K562 (cell line): ENCODE measurements around the gene SSH3. TPM values are rescaled to one million over a fixed set of nuclear protein-coding genes. Genes with fewer than 3 reads are reported as not detected.

ENCODE experiments used
- C11orf30 ChIP-seq: fragments of 450-650 bp; IDR thresholded peaks from 2 replicates; pipeline ENCODE4 v1.6.1; 2016; ENCODE audit warnings: low read depth, mild to moderate bottlenecking
- DACH1 ChIP-seq: fragments of 450-650 bp; IDR thresholded peaks from 2 replicates; pipeline ENCODE4 v1.6.1; 2018; ENCODE audit not compliant: partially characterized antibody
- GABPB1 ChIP-seq: sonication (generic); formaldehyde crosslinking; IDR thresholded peaks from 2 replicates; pipeline ENCODE4 v1.8.0; 2022; ENCODE audit warnings: mild to moderate bottlenecking, missing genetic modification reagents
- HNRNPLL ChIP-seq: fragments of 200-400 bp; formaldehyde crosslinking; IDR thresholded peaks from 2 replicates; pipeline ENCODE4 v1.6.1; 2017; ENCODE audit warnings: low read length, low read depth, mild to moderate bottlenecking; ENCODE audit not compliant: poor library complexity, severe bottlenecking
- JUN ChIP-seq, 2 experiments: sonication (generic) in 1 of 2; formaldehyde crosslinking in 1 of 2; IDR thresholded peaks; 2 replicates each; pipeline versions ENCODE4 v1.6.1 to v1.8.0; 2012 to 2022; ENCODE audit warnings: borderline replicate concordance in 2 of 2, mild to moderate bottlenecking in 2 of 2, improper control_type of control experiment in 1 of 2, low read depth in 1 of 2, low read length in 1 of 2, missing genetic modification reagents in 1 of 2
- KAT7 ChIP-seq: sonication (generic); formaldehyde crosslinking; IDR thresholded peaks from 2 replicates; pipeline ENCODE4 v1.8.0; 2022; ENCODE audit warnings: missing genetic modification reagents, mild to moderate bottlenecking, borderline replicate concordance
- MXI1 ChIP-seq: IDR thresholded peaks from 2 replicates; pipeline ENCODE4 v1.6.1; 2011; ENCODE audit warnings: low read depth, mild to moderate bottlenecking, improper control_type of control experiment, low read length
- SMC3 ChIP-seq: conservative IDR thresholded peaks from 2 replicates; pipeline ENCODE4 v1.6.1; 2011; ENCODE audit warnings: low read depth, low read length, improper control_type of control experiment; ENCODE audit not compliant: insufficient read depth
- STAT5B ChIP-seq: fragments of 250-450 bp; sonication (Bioruptor Pico); IDR thresholded peaks from 2 replicates; pipeline ENCODE4 v1.8.0; 2021; ENCODE audit warnings: mild to moderate bottlenecking, inconsistent platforms
- ZNF165 ChIP-seq: fragments of 250-450 bp; sonication (Bioruptor Pico); IDR thresholded peaks from 2 replicates; pipeline ENCODE4 v1.4.0; 2020; ENCODE audit warnings: borderline replicate concordance
- ZNF197 ChIP-seq: fragments of 200-800 bp; sonication (Bioruptor generic); IDR thresholded peaks from 2 replicates; pipeline ENCODE4 v1.6.1; 2016; ENCODE audit warnings: low read depth, missing genetic modification characterization, missing compliant biosample characterization
- ZNF224 ChIP-seq: sonication (generic); formaldehyde crosslinking; IDR thresholded peaks from 2 replicates; pipeline ENCODE4 v1.8.0; 2022; ENCODE audit warnings: mild to moderate bottlenecking, missing genetic modification reagents
- ZNF696 ChIP-seq: fragments of 250-450 bp; sonication (Bioruptor Pico); conservative IDR thresholded peaks from 2 replicates; pipeline ENCODE4 v1.4.0; 2020; ENCODE audit warnings: mild to moderate bottlenecking, moderate library complexity
- polyA plus RNA-seq, 8 experiments: library from polyadenylated mRNA; depleted of rRNA in 4 of 8; stranded (reverse) in 5 of 8; unstranded in 3 of 8; fragments of >200 nt; fragmentation: Nextera tagmentation in 2 of 8; fragmentation: Illumina TruSeq in 1 of 8; extraction: Ambion mirVana in 2 of 8; extraction: Trizol in 1 of 8; gene quantifications; 2 replicates each; pipeline versions ENCODE4 v1.2.1 to v1.2.3, GENCODE V29; 2011 to 2014; ENCODE audit warnings: inconsistent platforms in 1 of 8, missing spikeins in 1 of 8
- total RNA-seq, 7 experiments: library from RNA; depleted of rRNA in 6 of 7; stranded (reverse); fragments of >200 nt in 6 of 7; fragmentation: Illumina TruSeq in 2 of 7; extraction: Trizol in 2 of 7; gene quantifications; 2 replicates each; pipeline versions ENCODE4 v1.2.1 to v1.2.3, GENCODE V29; 2011 to 2021; ENCODE audit warnings: low replicate concordance in 1 of 7
- TF ChIP-seq, protein P1 (sequence below): sonication (generic); formaldehyde crosslinking; IDR thresholded peaks from 2 replicates; pipeline ENCODE4 v1.8.0; 2022; ENCODE audit warnings: mild to moderate bottlenecking, low read depth, missing genetic modification reagents
- TF ChIP-seq, protein P2 (sequence below): sonication (generic); formaldehyde crosslinking; IDR thresholded peaks from 2 replicates; pipeline ENCODE4 v1.8.1; 2023; ENCODE audit warnings: mild to moderate bottlenecking, missing genetic modification reagents
- TF ChIP-seq, protein P3 (sequence below), 2 experiments: fragments of 450-650 bp; conservative IDR thresholded peaks; 2 replicates each; pipeline ENCODE4 v1.6.1; 2017; ENCODE audit warnings: mild to moderate bottlenecking in 2 of 2, moderate library complexity in 2 of 2
- TF ChIP-seq, protein P4 (sequence below): fragments of 450-650 bp; formaldehyde crosslinking; IDR thresholded peaks from 2 replicates; pipeline ENCODE4 v1.4.0; 2022; ENCODE audit warnings: missing genetic modification characterization
- TF ChIP-seq, protein P5 (sequence below): IDR thresholded peaks from 2 replicates; pipeline ENCODE4 v1.6.1; 2016; ENCODE audit warnings: missing genetic modification characterization, missing compliant biosample characterization

SSH3 gene
- total and polyA plus RNA-seq, 9 of the 15 experiments (the other 6 are each of a cell fraction or from before 2014, with no cell fraction given), result 0.07 to 1.0 (median 0.24) TPM; not detected in 3

DNA sequence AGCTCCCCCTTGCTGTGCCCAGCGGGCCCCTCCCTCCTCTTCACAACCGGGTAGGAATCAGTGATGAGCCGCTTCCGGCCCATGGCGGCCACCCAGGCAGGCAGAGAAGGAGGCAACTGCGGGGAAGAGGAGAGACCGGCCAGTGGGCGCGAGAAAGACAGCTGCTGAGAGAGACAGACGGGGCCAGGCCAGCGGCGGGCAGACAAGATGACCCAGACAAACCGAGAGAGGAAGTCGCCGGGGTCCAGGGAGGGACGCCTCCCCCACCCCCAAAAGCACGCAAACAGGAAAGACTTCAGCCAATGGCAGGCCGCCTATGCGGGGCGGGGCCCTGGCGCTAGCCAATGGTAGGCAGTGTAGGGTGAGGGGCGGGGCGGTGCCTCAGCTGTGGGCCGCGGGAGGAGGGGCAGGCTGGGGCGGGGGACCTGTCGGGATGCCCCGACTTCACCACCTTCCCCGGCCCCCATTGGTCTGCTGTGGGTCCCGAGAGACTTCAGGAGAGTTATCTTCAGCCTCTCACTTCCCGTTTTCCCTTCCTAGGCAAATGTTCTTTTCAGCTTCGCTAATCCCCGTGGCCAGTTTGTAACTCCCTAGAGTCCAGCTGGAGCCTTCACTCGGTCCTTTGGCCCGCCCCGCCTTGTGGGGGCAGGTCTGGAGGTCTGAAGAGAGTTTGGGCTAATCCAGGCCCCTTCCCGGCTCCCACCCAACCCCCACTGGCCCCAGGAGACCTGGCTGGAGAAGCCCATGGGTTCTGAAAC, 50.2 kb downstream of the SSH3 start, which contains the start of gene POLD4 (continued):
- TF ChIP-seq, protein P1, sequence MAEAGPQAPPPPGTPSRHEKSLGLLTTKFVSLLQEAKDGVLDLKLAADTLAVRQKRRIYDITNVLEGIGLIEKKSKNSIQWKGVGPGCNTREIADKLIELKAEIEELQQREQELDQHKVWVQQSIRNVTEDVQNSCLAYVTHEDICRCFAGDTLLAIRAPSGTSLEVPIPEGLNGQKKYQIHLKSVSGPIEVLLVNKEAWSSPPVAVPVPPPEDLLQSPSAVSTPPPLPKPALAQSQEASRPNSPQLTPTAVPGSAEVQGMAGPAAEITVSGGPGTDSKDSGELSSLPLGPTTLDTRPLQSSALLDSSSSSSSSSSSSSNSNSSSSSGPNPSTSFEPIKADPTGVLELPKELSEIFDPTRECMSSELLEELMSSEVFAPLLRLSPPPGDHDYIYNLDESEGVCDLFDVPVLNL (CRISPR knock-in tag), result no peak
- TF ChIP-seq, protein P2, sequence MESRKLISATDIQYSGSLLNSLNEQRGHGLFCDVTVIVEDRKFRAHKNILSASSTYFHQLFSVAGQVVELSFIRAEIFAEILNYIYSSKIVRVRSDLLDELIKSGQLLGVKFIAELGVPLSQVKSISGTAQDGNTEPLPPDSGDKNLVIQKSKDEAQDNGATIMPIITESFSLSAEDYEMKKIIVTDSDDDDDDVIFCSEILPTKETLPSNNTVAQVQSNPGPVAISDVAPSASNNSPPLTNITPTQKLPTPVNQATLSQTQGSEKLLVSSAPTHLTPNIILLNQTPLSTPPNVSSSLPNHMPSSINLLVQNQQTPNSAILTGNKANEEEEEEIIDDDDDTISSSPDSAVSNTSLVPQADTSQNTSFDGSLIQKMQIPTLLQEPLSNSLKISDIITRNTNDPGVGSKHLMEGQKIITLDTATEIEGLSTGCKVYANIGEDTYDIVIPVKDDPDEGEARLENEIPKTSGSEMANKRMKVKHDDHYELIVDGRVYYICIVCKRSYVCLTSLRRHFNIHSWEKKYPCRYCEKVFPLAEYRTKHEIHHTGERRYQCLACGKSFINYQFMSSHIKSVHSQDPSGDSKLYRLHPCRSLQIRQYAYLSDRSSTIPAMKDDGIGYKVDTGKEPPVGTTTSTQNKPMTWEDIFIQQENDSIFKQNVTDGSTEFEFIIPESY, result no peak
- TF ChIP-seq ZNF696 (CRISPR knock-in tag), result no peak
- TF ChIP-seq, protein P3, sequence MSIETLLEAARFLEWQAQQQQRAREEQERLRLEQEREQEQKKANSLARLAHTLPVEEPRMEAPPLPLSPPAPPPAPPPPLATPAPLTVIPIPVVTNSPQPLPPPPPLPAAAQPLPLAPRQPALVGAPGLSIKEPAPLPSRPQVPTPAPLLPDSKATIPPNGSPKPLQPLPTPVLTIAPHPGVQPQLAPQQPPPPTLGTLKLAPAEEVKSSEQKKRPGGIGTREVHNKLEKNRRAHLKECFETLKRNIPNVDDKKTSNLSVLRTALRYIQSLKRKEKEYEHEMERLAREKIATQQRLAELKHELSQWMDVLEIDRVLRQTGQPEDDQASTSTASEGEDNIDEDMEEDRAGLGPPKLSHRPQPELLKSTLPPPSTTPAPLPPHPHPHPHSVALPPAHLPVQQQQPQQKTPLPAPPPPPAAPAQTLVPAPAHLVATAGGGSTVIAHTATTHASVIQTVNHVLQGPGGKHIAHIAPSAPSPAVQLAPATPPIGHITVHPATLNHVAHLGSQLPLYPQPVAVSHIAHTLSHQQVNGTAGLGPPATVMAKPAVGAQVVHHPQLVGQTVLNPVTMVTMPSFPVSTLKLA (conservative IDR thresholded peaks at IDR 0.05), result peak; percentile 42 to 81; a peak in 1 of 4 replicates
- TF ChIP-seq DACH1, result peak; percentile 58
- TF ChIP-seq GABPB1 (CRISPR knock-in tag), result peak; percentile 37; the same call in 1 of the 2 replicates
- TF ChIP-seq STAT5B (CRISPR knock-in tag), result no peak
- TF ChIP-seq ZNF224 (CRISPR knock-in tag), result no peak
- TF ChIP-seq, protein P4, sequence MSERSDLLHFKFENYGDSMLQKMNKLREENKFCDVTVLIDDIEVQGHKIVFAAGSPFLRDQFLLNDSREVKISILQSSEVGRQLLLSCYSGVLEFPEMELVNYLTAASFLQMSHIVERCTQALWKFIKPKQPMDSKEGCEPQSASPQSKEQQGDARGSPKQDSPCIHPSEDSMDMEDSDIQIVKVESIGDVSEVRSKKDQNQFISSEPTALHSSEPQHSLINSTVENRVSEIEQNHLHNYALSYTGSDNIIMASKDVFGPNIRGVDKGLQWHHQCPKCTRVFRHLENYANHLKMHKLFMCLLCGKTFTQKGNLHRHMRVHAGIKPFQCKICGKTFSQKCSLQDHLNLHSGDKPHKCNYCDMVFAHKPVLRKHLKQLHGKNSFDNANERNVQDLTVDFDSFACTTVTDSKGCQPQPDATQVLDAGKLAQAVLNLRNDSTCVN (CRISPR knock-in tag), result 0 out of 2 replicates have a peak, but pooled peaks have one; percentile 23
- no peak for TF ChIP-seq ZNF197 (CRISPR knock-in tag)
- no peak for TF ChIP-seq SMC3
- peak; percentile 91 for TF ChIP-seq ZNF165
- TF ChIP-seq, protein P5, sequence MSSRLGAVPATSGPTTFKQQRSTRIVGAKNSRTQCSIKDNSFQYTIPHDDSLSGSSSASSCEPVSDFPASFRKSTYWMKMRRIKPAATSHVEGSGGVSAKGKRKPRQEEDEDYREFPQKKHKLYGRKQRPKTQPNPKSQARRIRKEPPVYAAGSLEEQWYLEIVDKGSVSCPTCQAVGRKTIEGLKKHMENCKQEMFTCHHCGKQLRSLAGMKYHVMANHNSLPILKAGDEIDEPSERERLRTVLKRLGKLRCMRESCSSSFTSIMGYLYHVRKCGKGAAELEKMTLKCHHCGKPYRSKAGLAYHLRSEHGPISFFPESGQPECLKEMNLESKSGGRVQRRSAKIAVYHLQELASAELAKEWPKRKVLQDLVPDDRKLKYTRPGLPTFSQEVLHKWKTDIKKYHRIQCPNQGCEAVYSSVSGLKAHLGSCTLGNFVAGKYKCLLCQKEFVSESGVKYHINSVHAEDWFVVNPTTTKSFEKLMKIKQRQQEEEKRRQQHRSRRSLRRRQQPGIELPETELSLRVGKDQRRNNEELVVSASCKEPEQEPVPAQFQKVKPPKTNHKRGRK (tag), result no peak
- TF ChIP-seq JUN (IDR thresholded peaks at IDR 0.05; ENCODE audit: borderline replicate concordance, low read depth, low read length), result no peak
- TF ChIP-seq JUN (CRISPR knock-in tag; IDR thresholded peaks at IDR 0.05; ENCODE audit: borderline replicate concordance), result no peak
- no peak; the same call in 1 of the 2 replicates for TF ChIP-seq C11orf30
- TF ChIP-seq KAT7 (CRISPR knock-in tag), result no peak
- TF ChIP-seq HNRNPLL, result no peak
- TF ChIP-seq MXI1, result no peak
